ENCODE measurements around the gene MIGA2.

MIGA2 gene

GRCh38 chr9:129028192-129028966, 8.0 kb upstream of the MIGA2 start, which contains the start of gene SH3GLB2:
Gene SH3GLB2, minus strand, starts transcription at chr9:129028331. Its CDS starts 177 bp downstream, at chr9:129028154.
- peaks cover 40% of the 10 kb centered on the region for H3K79me2 ChIP-seq (ENCODE audit: insufficient read depth, low read depth)
- peak within 1 kb of the TSS; percentile 58; the same call in 1 of the 2 replicates for H3K9ac ChIP-seq
- H3K27ac ChIP-seq = peak within 1 kb of the TSS; percentile 46
- no peaks in the 10 kb centered on the region for H3K27me3 ChIP-seq (ENCODE audit: insufficient read depth, low read depth)
- no peaks in the 10 kb centered on the region for H3K36me3 ChIP-seq (ENCODE audit: insufficient read depth)
- no peak within 1 kb of the TSS for H3K4me3 ChIP-seq (IDR thresholded peaks at IDR 0.05; ENCODE audit: insufficient read depth, low read depth, low read length)
- H4K20me1 ChIP-seq (ENCODE audit: insufficient read depth) = no peaks in the 10 kb centered on the region
- TF ChIP-seq, protein P1, sequence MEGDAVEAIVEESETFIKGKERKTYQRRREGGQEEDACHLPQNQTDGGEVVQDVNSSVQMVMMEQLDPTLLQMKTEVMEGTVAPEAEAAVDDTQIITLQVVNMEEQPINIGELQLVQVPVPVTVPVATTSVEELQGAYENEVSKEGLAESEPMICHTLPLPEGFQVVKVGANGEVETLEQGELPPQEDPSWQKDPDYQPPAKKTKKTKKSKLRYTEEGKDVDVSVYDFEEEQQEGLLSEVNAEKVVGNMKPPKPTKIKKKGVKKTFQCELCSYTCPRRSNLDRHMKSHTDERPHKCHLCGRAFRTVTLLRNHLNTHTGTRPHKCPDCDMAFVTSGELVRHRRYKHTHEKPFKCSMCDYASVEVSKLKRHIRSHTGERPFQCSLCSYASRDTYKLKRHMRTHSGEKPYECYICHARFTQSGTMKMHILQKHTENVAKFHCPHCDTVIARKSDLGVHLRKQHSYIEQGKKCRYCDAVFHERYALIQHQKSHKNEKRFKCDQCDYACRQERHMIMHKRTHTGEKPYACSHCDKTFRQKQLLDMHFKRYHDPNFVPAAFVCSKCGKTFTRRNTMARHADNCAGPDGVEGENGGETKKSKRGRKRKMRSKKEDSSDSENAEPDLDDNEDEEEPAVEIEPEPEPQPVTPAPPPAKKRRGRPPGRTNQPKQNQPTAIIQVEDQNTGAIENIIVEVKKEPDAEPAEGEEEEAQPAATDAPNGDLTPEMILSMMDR (conservative IDR thresholded peaks at IDR 0.05; ENCODE audit: low read depth, low read length) = peak; percentile 78
- H2AFZ ChIP-seq (ENCODE audit: low read depth) = peak within 1 kb of the TSS; percentile 22
- peak within 1 kb of the TSS; percentile 98 for H3K4me2 ChIP-seq
- peaks cover 40% of the 10 kb centered on the region for H3K4me1 ChIP-seq (ENCODE audit: low read depth, poor library complexity, severe bottlenecking)

- Histone ChIP-seq H4K20me1 (ENCODE audit: insufficient read depth) (no peaks in the 10 kb centered on the region), H3K4me3 (IDR thresholded peaks at IDR 0.05; ENCODE audit: insufficient read depth, low read depth, low read length) (no peak overlapping the region), H3K27me3 (ENCODE audit: insufficient read depth, low read depth) (no peaks in the 10 kb centered on the region), H3K27ac (no peak overlapping the region), H2AFZ (ENCODE audit: low read depth) (no peak overlapping the region), H3K9ac (no peak overlapping the region), H3K4me1 (ENCODE audit: low read depth, poor library complexity, severe bottlenecking) (peaks cover 24% of the 10 kb centered on the region), H3K36me3 (ENCODE audit: insufficient read depth) (no peaks in the 10 kb centered on the region), H3K4me2 (no peak overlapping the region), H3K79me2 (ENCODE audit: insufficient read depth, low read depth) (peaks cover 23% of the 10 kb centered on the region)
- TF ChIP-seq, protein P1 (conservative IDR thresholded peaks at IDR 0.05; ENCODE audit: low read depth, low read length) = no peak
These were observed 6.2 kb upstream of the MIGA2 start for GRCh38 chr9:129030191-129030590.

GRCh38 chr9:129031514-129031913, 4.9 kb upstream of the MIGA2 start:
- Histone ChIP-seq H3K4me3 (IDR thresholded peaks at IDR 0.05; ENCODE audit: insufficient read depth, low read depth, low read length) (no peak overlapping the region), H2AFZ (ENCODE audit: low read depth) (no peak overlapping the region), H3K27ac (no peak overlapping the region), H3K36me3 (ENCODE audit: insufficient read depth) (no peaks in the 10 kb centered on the region), H3K79me2 (ENCODE audit: insufficient read depth, low read depth) (peaks cover 13% of the 10 kb centered on the region), H3K27me3 (ENCODE audit: insufficient read depth, low read depth) (no peaks in the 10 kb centered on the region), H3K9ac (no peak overlapping the region), H3K4me2 (no peak overlapping the region), H4K20me1 (ENCODE audit: insufficient read depth) (no peaks in the 10 kb centered on the region), H3K4me1 (ENCODE audit: low read depth, poor library complexity, severe bottlenecking) (peaks cover 22% of the 10 kb centered on the region)
- TF ChIP-seq, protein P1 (conservative IDR thresholded peaks at IDR 0.05; ENCODE audit: low read depth, low read length) = no peak

DNA sequence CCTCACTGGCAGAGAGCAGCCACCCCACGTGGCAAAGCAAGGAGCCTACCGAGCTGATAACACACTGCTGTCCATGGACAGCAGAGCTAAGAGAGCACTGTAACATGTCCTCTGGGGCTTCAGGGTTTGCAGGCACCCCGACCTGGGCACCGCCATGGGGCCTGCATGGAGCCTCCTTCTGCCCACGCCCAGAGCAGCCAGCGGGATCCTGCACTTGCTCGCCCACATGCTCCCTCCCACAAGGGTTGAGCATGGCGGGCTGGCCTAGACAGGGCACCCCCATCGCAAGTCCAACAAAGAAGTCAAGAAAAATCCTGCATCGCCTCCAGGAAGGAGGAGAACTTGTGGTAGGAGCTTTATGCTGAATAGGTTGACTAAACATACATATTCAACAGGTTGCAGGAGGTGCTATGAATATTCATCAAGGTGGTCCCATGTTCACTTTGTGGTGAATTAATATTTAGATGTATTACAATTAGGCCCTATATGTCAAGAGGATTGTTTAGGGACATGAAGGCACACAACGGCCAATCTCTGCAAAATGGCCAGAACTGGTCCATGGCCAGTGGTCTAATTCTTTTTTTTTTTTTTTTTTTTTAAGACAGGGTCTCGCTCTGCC, 3.8 kb upstream of the MIGA2 start:
- Histone ChIP-seq H3K36me3 (ENCODE audit: insufficient read depth) (no peaks in the 10 kb centered on the region), H3K4me1 (ENCODE audit: low read depth, poor library complexity, severe bottlenecking) (peaks cover 22% of the 10 kb centered on the region), H3K27me3 (ENCODE audit: insufficient read depth, low read depth) (no peaks in the 10 kb centered on the region), H3K9ac (no peak overlapping the region), H4K20me1 (ENCODE audit: insufficient read depth) (no peaks in the 10 kb centered on the region), H3K4me3 (IDR thresholded peaks at IDR 0.05; ENCODE audit: insufficient read depth, low read depth, low read length) (no peak overlapping the region), H3K4me2 (no peak overlapping the region), H2AFZ (ENCODE audit: low read depth) (no peak overlapping the region), H3K79me2 (ENCODE audit: insufficient read depth, low read depth) (peaks cover 8% of the 10 kb centered on the region), H3K27ac (no peak overlapping the region)
- TF ChIP-seq, protein P1 (conservative IDR thresholded peaks at IDR 0.05; ENCODE audit: low read depth, low read length) = no peak

Data from KMS-11 (cell line).